ENCODE results near the gene AFAP1. TPM values are rescaled to one million over a fixed set of nuclear protein-coding genes. Genes with fewer than 3 reads are reported as not detected.

AFAP1 gene
- total RNA-seq, 1 donor from 2014 or later, result 55.6 TPM

GRCh38 chr4:7830747-7831146, 108.9 kb downstream of the AFAP1 start:
- TF ChIP-seq CTCF (IDR thresholded peaks at IDR 0.05; ENCODE audit: insufficient read depth, low read length, poor library complexity, severe bottlenecking), result no peak
- H3K36me3 ChIP-seq (ENCODE audit: control insufficient read depth, insufficient read depth, low read length), result peaks cover 1% of the 10 kb centered on the region
- no peak for DNase-seq (ENCODE audit: low read depth)

DNA sequence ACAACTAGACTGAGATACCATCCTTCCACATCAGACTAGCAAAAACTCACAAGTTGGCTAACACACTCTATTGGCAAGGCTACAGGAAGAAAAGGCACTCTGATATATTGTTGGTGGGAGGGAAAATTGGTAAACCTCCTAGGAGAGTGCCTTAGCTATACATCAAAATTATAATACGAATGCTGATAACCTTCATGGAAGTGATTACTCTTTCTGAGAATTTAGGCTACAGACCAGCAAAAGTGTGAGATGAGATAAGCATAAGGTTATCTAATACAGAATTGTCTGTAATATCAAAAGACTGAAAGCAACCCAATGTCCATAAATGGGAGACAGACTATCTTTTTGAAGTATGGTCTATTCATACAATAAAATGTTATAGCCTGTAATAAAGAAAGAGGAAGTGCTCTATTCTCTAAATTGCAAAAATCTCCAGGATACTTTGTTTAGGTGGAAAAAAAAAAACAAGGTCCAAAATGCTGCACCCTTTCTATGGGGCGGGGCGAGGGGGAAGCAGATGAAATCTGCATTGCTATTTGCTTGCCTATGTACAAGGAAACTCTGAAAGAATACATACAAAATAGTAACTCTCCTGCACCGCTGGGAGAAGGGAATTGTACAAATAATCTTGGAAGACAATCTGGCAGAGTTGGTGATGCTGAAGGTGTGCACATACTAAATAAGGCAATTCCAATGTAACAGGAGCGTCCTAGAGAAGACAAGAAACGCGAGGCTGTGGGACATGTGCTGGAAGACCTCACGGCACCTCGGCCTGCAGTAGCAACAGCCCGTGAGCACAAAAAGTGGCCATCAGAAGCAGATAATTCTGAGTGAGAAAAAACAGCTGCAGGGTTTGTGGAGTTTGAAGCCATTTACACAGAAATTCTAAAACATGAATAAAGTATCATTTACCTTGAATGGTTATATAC, 109.7 kb downstream of the AFAP1 start:
- H3K4me3 ChIP-seq (ENCODE audit: low read depth, low read length), result no peak overlapping the region
- peaks cover 1% of the 10 kb centered on the region for H3K36me3 ChIP-seq (ENCODE audit: control insufficient read depth, insufficient read depth, low read length)
- no peak for DNase-seq (ENCODE audit: low read depth)
- no peak for TF ChIP-seq CTCF (IDR thresholded peaks at IDR 0.05; ENCODE audit: insufficient read depth, low read length, poor library complexity, severe bottlenecking)
- no peaks in the 10 kb centered on the region for H3K27me3 ChIP-seq (ENCODE audit: control insufficient read depth, insufficient read depth, low read length)

More at GRCh38 chr4:7830747-7831146, 108.9 kb downstream of the AFAP1 start:
- H3K4me3 ChIP-seq (ENCODE audit: low read depth, low read length), result no peak overlapping the region
- no peaks in the 10 kb centered on the region for H3K27me3 ChIP-seq (ENCODE audit: control insufficient read depth, insufficient read depth, low read length)

DNA sequence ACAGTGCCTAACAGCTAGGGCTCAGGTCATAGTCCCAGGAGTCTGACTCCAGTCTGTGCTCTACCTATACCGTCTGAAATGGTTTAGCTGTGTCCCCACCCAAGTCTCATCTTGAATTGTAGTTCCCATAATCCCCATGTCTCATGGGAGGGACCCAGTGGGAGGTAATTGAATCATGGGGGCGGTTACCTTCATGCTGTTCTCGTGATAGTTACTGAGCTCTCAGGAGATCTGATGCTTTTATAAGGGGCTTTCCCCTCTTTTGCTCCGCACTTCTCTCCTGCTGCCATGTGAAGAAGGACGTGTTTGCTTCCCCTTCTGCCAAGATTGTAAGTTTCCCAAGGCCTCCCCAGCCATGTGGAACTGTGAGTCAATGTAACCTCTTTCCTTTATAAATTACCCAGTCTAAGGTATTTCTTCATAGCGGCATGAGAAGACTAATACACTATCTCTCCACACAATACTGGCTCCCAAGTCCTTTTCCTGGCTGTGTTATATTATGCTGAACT, 110.8 kb downstream of the AFAP1 start:
- no peak for DNase-seq (ENCODE audit: low read depth)
- H3K36me3 ChIP-seq (ENCODE audit: control insufficient read depth, insufficient read depth, low read length), result peaks cover 1% of the 10 kb centered on the region
- no peaks in the 10 kb centered on the region for H3K27me3 ChIP-seq (ENCODE audit: control insufficient read depth, insufficient read depth, low read length)
- H3K4me3 ChIP-seq (ENCODE audit: low read depth, low read length), result no peak overlapping the region
- no peak for TF ChIP-seq CTCF (IDR thresholded peaks at IDR 0.05; ENCODE audit: insufficient read depth, low read length, poor library complexity, severe bottlenecking)

DNA sequence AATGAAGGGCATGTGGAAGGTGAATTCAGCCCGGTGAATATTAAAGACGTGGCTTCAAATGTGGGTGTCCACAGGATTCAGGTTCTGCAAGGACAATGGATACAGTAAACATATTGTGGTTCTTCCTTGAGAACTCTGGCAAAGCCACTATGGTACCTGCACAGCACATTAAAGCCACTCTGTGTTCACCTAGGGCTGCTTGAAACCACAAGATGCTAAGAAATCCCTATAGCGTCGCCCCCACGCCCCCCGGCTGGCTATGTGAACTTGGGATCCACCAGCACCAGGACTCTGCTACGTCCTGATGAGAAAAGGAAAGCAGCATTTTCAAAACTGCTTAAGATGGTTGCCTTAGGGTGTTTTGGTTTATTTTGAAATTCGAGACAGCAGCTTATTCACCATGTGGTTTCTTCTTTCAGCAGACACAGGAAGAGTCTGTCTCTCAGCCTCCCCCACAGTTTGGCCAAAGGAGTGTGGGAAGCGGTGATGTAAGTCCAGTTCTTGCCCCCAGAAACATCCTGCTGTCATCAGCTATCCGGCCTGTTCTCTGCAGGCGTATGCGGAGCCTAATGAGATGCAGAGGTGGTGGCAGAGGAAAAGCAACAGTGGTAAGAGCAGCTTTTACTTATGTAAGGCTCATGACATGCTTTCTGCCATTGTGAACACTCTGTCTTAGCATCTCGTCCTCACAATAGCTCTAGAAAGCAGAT, 111.5 kb downstream of the AFAP1 start:
- Histone ChIP-seq H3K36me3 (ENCODE audit: control insufficient read depth, insufficient read depth, low read length) (peaks cover 1% of the 10 kb centered on the region), H3K4me3 (ENCODE audit: low read depth, low read length) (no peak overlapping the region), H3K27me3 (ENCODE audit: control insufficient read depth, insufficient read depth, low read length) (no peaks in the 10 kb centered on the region)
- peak; percentile 95 for DNase-seq (ENCODE audit: low read depth)
- no peak for TF ChIP-seq CTCF (IDR thresholded peaks at IDR 0.05; ENCODE audit: insufficient read depth, low read length, poor library complexity, severe bottlenecking)

GRCh38 chr4:7827566-7827965, 112.1 kb downstream of the AFAP1 start:
- H3K4me3 ChIP-seq (ENCODE audit: low read depth, low read length), result no peak overlapping the region
- no peaks in the 10 kb centered on the region for H3K27me3 ChIP-seq (ENCODE audit: control insufficient read depth, insufficient read depth, low read length)
- DNase-seq (ENCODE audit: low read depth), result no peak
- H3K36me3 ChIP-seq (ENCODE audit: control insufficient read depth, insufficient read depth, low read length), result peaks cover 1% of the 10 kb centered on the region
- no peak for TF ChIP-seq CTCF (IDR thresholded peaks at IDR 0.05; ENCODE audit: insufficient read depth, low read length, poor library complexity, severe bottlenecking)

Data from kidney epithelial cell (primary cell).